ENCODE measurements around the gene SPDYE3. TPM values are rescaled to one million over a fixed set of nuclear protein-coding genes. Genes with fewer than 3 reads are reported as not detected.
"Not testable (repeated sequence)": the region's sequence is repeated elsewhere in the genome, so short reads cannot be mapped to it uniquely, and the experiment has no call there.

Gene SPDYE3
- total and polyA plus RNA-seq, 4 donors: 0.07 to 1.7 TPM; not detected in 2

GRCh38 chr7:100269306-100270045, 38.0 kb upstream of the SPDYE3 start:
- H3K4me3 ChIP-seq (ENCODE audit: low read depth in 1 of 3, low read length in 3 of 3); H3K27me3 ChIP-seq (ENCODE audit: control insufficient read depth in 4 of 4, insufficient read depth in 4 of 4, low read length in 3 of 4); H3K27ac ChIP-seq (ENCODE audit: low read depth in 1 of 2, low read length in 2 of 2); H3K9ac ChIP-seq (ENCODE audit: low read depth in 1 of 2, low read length in 2 of 2); H3K9me3 ChIP-seq (ENCODE audit: control insufficient read depth in 4 of 4, low read length in 3 of 4); DNase-seq (ENCODE audit: low spot score); H3K36me3 ChIP-seq (ENCODE audit: control insufficient read depth in 4 of 4, insufficient read depth in 3 of 4, low read depth in 1 of 4, low read length in 3 of 4): not testable (repeated sequence)
- peaks cover 0 to 15% (median 5%) of the 10 kb centered on the region in 4 donors for H3K4me1 ChIP-seq (ENCODE audit: control insufficient read depth in 4 of 4, insufficient read depth in 4 of 4, low read length in 3 of 4)
- WGBS: 88% methylated on average over 14 of the region's 14 CpGs

GRCh38 chr7:100270046-100270918, 37.2 kb upstream of the SPDYE3 start:
- not testable (repeated sequence) for H3K27me3 ChIP-seq (ENCODE audit: control insufficient read depth in 4 of 4, insufficient read depth in 4 of 4, low read length in 3 of 4); H3K9me3 ChIP-seq (ENCODE audit: control insufficient read depth in 4 of 4, low read length in 3 of 4); H3K9ac ChIP-seq (ENCODE audit: low read depth in 1 of 2, low read length in 2 of 2); H3K4me3 ChIP-seq (ENCODE audit: low read depth in 1 of 3, low read length in 3 of 3); H3K36me3 ChIP-seq (ENCODE audit: control insufficient read depth in 4 of 4, insufficient read depth in 3 of 4, low read depth in 1 of 4, low read length in 3 of 4); H3K27ac ChIP-seq (ENCODE audit: low read depth in 1 of 2, low read length in 2 of 2); DNase-seq (ENCODE audit: low spot score)
- peaks cover 0 to 15% (median 5%) of the 10 kb centered on the region in 4 donors for H3K4me1 ChIP-seq (ENCODE audit: control insufficient read depth in 4 of 4, insufficient read depth in 4 of 4, low read length in 3 of 4)
- 34% methylated on average over 18 of the region's 23 CpGs for WGBS

- peaks cover 0 to 15% (median 5%) of the 10 kb centered on the region in 4 donors for H3K4me1 ChIP-seq (ENCODE audit: control insufficient read depth in 4 of 4, insufficient read depth in 4 of 4, low read length in 3 of 4)
These were observed 36.4 kb upstream of the SPDYE3 start for GRCh38 chr7:100270941-100271593.

GRCh38 chr7:100271716-100272537, 35.6 kb upstream of the SPDYE3 start:
- H3K9ac ChIP-seq (ENCODE audit: low read depth in 1 of 2, low read length in 2 of 2): no peak overlapping the region
- peaks cover 0 to 15% (median 5%) of the 10 kb centered on the region in 4 donors for H3K4me1 ChIP-seq (ENCODE audit: control insufficient read depth in 4 of 4, insufficient read depth in 4 of 4, low read length in 3 of 4)
- H3K9me3 ChIP-seq (ENCODE audit: control insufficient read depth in 4 of 4, low read length in 3 of 4): no peaks in the 10 kb centered on the region
- no peak overlapping the region for H3K27ac ChIP-seq (ENCODE audit: low read depth in 1 of 2, low read length in 2 of 2)
- H3K36me3 ChIP-seq (ENCODE audit: control insufficient read depth in 4 of 4, insufficient read depth in 3 of 4, low read depth in 1 of 4, low read length in 3 of 4): no peaks in the 10 kb centered on the region
- H3K4me3 ChIP-seq (ENCODE audit: low read depth in 1 of 3, low read length in 3 of 3): peak overlapping the region; percentile 24 to 84 (median 32)
- no peaks in the 10 kb centered on the region for H3K27me3 ChIP-seq (ENCODE audit: control insufficient read depth in 4 of 4, insufficient read depth in 4 of 4, low read length in 3 of 4)
- WGBS: under 1% methylated on average over 101 of the region's 101 CpGs
- DNase-seq (ENCODE audit: low spot score): peak; percentile 97
- TF ChIP-seq YY1 (IDR thresholded peaks at IDR 0.05) (no peak), EGR1 (IDR thresholded peaks at IDR 0.05; ENCODE audit: low read depth in 2 of 2) (no peak), HNF4A (conservative IDR thresholded peaks at IDR 0.05) (no peak), CTCF (IDR thresholded peaks at IDR 0.05; ENCODE audit: low read depth, low read length, missing input control) (peak; percentile 45), RXRA (IDR thresholded peaks at IDR 0.05) (no peak), RAD21 (IDR thresholded peaks at IDR 0.05) (peak; percentile 14 to 63), TAF1 (conservative IDR thresholded peaks at IDR 0.05) (no peak)
- TF ChIP-seq, protein P1, sequence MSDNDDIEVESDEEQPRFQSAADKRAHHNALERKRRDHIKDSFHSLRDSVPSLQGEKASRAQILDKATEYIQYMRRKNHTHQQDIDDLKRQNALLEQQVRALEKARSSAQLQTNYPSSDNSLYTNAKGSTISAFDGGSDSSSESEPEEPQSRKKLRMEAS (IDR thresholded peaks at IDR 0.05): no peak

More at GRCh38 chr7:100270941-100271593, 36.4 kb upstream of the SPDYE3 start:
- H3K27me3 ChIP-seq (ENCODE audit: control insufficient read depth in 4 of 4, insufficient read depth in 4 of 4, low read length in 3 of 4); DNase-seq (ENCODE audit: low spot score); H3K9me3 ChIP-seq (ENCODE audit: control insufficient read depth in 4 of 4, low read length in 3 of 4); H3K27ac ChIP-seq (ENCODE audit: low read depth in 1 of 2, low read length in 2 of 2); H3K9ac ChIP-seq (ENCODE audit: low read depth in 1 of 2, low read length in 2 of 2); H3K36me3 ChIP-seq (ENCODE audit: control insufficient read depth in 4 of 4, insufficient read depth in 3 of 4, low read depth in 1 of 4, low read length in 3 of 4): not testable (repeated sequence)
- H3K4me3 ChIP-seq (ENCODE audit: low read depth in 1 of 3, low read length in 3 of 3): peak overlapping the region in 1 of 3 donors; percentile 84
- WGBS: 9% methylated on average over 29 of the region's 29 CpGs

GRCh38 chr7:100272538-100272902, 35.0 kb upstream of the SPDYE3 start:
- DNase-seq (ENCODE audit: low spot score); H3K36me3 ChIP-seq (ENCODE audit: control insufficient read depth in 4 of 4, insufficient read depth in 3 of 4, low read depth in 1 of 4, low read length in 3 of 4); H3K27me3 ChIP-seq (ENCODE audit: control insufficient read depth in 4 of 4, insufficient read depth in 4 of 4, low read length in 3 of 4); H3K9me3 ChIP-seq (ENCODE audit: control insufficient read depth in 4 of 4, low read length in 3 of 4); H3K9ac ChIP-seq (ENCODE audit: low read depth in 1 of 2, low read length in 2 of 2); H3K27ac ChIP-seq (ENCODE audit: low read depth in 1 of 2, low read length in 2 of 2): not testable (repeated sequence)
- peak overlapping the region; percentile 24 to 84 (median 32) for H3K4me3 ChIP-seq (ENCODE audit: low read depth in 1 of 3, low read length in 3 of 3)
- WGBS: 49% methylated on average over 11 of the region's 11 CpGs
- H3K4me1 ChIP-seq (ENCODE audit: control insufficient read depth in 4 of 4, insufficient read depth in 4 of 4, low read length in 3 of 4): peaks cover 0 to 15% (median 5%) of the 10 kb centered on the region in 4 donors
